NCI-H187 (cell line): ENCODE data around the gene PNKD.
A peak's percentile ranks its signal among the peaks of the same experiment; 100 is the strongest.

ENCODE experiments used
- DNase-seq, 2 experiments: peaks; one replicate each; lab custom pipeline; 2025; lab: John Stamatoyannopoulos, UW

PNKD gene

DNA sequence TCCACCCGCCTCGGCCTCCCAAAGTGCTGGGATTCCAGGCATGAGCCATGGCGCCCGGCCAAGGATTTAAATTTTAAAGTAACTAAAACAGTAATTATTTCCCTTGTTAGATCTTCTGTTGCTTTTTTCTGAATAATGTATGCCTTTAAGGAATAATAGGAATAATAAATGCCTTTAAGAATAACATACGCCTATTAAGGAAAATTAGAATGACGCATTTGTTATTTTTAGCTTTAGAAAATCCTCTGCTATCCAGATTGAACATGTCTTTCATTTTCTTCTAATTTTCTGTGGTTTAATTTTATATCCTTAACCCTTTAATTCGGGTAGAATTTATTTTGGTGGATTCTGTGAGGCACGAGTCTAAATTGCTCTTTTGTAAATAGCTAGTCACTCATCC is 45.1 kb downstream of the PNKD start:
- DNase-seq: no peak

DNA sequence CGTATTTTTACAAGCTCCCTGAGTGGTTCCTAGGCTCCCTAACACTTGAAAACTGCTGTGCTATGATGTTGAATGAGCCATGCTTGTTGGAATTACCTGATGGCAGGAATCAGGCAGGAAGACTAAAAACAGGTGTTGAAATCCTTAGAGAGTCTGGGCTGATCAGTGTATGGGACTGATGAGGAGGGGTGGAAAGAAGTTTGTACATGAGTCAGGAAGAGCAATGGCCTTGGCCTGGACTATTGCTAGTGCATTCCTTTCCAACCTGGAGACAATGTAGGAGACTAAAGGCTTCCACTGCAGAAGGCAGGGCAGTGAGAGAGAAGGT is 46.9 kb downstream of the PNKD start:
- DNase-seq: no peak

DNA sequence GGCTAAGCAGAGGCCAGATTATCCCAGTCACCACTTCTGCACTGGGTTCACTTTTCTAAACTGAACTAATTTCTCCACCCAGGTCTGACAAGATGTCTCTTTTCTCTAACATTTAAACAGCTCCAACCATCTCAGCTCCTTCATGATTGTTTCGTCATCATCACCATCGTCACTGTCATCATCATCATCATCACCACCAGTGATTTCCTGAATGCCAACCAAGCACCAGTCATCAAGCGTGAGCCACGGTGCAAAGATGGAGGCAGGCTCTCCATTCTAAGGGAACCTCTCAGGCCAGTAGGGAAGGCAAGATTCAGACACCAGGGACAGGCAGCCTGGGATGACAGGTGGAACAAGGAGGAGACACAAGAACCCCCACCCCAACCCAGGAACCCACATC is 47.5 kb downstream of the PNKD start:
- DNase-seq: no peak

- no peak for DNase-seq
These were observed 47.9 kb downstream of the PNKD start for GRCh38 chr2:218318241-218318640.

DNA sequence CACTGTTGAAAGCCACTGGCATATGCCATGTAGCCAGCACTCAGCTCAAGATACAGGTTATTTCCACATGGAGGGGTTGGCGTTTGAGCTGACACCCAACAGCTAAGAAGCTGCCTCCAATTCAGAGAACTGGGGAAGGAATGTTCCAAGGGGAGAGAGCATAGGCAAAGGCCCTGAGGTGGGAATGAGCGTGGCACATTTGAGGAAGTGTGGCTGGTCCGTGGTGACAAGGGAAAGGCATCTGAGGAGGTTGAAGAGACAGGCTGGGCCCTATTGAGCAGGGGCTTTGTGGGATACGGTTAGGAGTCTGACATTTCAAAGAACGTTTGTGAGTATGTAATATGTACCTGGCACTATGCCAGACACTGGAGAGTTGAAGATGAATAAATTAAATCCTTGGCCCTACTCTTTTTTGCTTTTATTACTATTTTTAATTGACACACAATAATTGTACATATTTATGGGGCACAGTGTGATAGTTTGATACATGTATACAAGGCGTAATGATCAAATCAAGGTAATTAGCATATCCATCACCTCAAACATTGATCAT is 49.6 kb downstream of the PNKD start:
- no peak for DNase-seq

- DNase-seq: no peak
These were observed 50.5 kb downstream of the PNKD start for GRCh38 chr2:218320704-218321336.

- DNase-seq: peak in 1 of 2 experiments; percentile 50
These were observed 52.6 kb downstream of the PNKD start for GRCh38 chr2:218322768-218323525.

DNA sequence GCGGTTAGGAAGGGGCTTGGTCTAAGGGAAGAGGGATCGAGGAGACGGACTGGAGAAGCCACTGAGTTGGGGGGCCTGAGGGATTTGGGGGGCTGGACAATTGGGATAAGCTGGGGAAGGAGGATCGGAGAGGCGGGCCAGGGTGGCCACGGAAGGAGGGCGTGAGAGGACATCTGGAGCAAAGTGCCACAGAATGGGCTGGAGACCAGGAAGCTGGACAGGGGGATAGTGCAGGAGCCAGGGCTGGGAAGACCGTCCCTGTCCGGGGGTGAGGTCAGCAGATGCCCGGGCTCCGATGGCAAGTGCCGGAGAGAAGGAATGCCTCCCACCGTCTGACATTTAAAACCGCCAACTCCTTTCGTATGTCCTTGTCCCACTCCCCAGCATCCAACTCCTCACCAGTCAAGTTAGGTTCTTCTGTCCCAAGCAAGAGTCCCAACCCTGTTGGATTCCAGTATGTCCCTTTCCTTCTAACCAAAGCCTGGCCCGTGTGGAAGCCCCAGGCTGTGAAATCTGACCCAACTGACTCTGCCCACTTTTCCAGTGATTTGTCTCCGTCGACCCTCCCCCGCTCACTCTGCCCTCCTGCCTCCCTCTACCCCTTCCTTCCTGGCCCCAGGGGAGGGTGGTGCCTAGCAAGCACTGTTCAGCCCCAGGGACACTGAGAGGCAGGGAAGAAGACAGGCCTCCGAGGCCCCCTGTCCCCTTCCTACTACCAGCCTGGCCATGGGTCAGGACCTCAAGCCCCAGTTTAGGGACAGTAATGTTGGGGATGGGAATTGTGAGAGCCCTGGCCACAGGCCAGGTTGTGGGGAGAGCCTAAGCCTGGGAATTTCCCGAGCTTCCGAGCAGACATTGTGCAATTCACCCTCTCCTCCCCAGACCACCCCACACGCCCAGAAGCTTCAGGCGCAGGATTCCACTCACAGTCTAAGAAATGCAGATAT is 53.5 kb downstream of the PNKD start:
- DNase-seq: no peak

GRCh38 chr2:218325566-218326160 is 55.3 kb downstream of the PNKD start:
- no peak for DNase-seq

- no peak for DNase-seq
These were observed 56.0 kb downstream of the PNKD start for GRCh38 chr2:218326315-218326714.

DNA sequence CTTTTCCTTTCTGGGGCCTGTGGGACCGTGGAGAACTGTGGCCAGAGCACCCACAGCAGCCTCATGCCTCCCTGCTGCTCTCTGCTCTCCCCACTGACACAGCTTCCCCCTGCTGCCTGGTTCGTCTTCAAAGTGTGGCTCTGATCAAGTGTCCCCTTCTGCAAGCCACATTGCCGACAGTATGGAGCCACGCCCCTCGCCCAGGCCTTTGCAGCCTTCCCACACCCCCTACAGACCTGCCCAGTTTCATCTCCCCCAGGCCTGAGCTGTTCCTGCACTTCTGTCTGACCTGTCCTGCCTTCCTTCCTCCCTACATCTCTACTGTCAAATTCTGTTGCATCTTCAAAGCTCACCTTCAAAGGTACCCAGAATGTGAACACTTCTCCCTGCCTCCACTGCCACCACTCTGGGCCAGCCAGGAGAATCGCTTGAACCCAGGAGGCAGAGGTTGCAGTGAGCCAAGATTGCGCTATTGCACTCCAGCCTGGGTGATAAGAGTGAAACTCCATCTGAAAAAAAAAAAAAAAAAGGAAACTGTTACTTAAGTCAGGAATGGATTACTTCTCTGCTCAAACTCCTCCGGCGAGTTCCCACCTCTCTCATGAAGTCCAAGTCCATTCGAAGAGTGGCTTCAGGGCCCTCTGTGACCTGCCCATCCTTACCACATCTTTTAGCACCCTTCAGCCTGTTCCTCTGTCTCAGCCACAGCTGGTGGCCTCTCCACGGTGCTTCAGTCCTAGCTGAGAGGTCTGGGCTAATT is 57.3 kb downstream of the PNKD start:
- DNase-seq: no peak

DNA sequence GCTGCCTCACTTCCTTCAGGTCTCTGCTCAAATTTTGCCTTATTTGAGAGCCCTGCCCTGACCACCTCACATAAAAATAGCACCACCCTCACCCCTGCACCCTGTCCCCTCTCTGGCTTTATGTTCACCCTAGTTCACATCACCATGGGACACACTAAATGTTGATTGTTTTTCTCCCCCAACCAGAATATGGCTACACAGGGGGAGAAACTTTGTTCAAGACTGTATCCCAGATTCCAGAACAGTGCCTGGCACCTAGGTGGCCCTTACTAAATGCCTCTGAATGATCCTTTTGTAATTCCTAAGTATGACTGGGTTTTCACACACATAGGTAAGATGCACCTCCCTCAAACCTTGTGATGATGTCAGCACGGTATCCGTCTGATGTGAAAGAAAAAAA is 58.0 kb downstream of the PNKD start:
- no peak for DNase-seq

GRCh38 chr2:218329027-218329825 is 58.9 kb downstream of the PNKD start:
- no peak for DNase-seq

DNA sequence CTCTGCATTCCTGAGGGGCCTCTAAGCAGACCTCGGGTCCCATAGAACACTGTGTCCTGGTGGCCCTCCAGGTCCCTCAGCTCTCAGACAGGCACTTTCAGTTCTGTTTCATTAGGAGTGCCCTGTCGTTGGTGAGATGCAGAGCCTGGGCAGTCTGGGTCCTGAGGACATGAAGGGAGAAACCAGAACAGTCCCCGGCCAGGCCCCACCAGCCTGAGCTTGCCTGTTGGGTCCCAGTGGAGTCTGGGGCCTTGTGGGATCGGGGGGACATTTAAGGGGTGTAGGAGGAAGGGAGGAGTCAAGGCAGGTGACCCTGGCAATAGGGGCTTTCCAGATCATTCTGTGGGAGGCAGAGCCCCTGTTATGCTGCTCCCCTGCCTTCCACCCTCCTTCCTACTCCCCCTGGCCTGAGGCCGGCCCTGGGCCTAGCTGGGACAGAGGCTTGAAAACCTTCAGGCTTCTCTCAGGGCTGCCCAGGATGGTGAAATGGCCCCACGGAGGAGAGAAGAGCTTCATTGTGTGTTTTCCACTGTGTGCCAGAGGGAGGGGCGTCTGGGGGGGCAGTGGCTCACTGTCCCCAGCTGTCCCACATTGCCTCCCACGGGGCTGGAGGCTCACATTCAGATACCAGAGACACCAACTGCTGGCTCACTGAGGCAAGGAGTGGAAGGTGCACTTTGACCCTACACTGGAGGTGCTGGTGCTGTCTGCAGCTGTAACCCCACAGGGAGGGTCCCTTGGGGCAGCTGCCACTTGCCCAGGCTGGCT is 59.7 kb downstream of the PNKD start:
- DNase-seq: no peak

DNA sequence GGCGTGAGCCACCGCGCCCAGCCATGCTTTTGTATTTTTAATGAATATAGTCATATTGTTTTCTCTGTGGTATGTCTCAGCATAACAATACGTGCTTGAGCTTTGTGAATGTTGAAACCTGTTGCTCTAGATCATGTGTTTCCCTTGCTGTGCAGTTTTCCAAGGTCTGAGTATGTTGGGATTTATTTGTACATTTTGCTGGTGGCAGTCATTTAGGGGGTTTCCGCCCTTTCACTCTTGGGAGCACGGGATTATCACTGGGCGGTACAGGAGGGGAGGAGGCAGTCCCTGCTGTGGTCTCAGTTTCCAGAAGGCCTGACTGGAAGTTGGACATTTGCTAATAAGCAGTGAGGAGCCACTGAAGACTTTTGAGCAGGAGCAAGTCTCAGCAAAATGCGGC is 61.4 kb downstream of the PNKD start:
- no peak for DNase-seq

GRCh38 chr2:218332288-218332687 is 62.0 kb downstream of the PNKD start:
- DNase-seq: no peak

- no peak for DNase-seq
These were observed 62.8 kb downstream of the PNKD start for GRCh38 chr2:218332920-218333645.

DNA sequence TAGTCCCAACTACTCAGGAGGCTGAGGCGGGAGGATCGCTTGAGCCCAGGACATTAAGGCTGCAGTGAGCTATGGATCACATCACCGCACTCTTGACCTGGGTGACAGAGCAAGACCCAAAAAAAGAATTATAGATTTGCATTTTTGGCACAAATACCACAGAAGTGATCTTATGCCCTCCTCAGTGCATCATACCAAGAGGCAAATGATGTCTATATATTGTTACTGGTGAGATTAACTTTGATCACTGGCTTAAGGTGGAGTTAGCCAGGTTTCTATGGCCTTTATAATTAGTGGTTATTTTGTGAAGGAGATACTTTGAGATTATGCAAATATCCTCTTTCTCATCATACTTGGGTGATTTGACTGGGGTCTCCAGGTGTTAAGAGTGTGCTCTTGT is 64.2 kb downstream of the PNKD start:
- DNase-seq: no peak

DNA sequence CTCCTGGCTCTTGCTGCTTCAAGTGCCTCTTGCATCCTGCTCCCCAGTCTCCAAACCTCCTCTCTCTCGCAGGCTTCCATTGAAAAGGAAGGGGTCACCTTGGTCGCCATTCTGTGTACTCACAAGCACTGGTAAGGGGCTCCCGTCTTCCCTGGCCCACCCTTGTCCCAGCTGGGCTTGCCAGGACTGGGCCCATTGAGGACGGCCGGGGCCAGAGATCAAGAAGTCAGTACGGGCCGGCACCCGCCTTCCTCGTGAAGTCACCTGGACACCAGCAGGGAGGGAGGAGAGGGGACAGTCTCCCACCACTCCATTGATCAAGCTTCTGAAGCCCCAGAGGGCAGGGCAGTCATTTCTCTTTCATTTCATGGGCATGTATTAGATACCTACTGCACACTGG is 70.3 kb downstream of the PNKD start:
- no peak for DNase-seq
